GM20000 (cell line): Measurements from ENCODE around the gene KIF1C.
"Not testable (repeated sequence)": the region's sequence is repeated elsewhere in the genome, so short reads cannot be mapped to it uniquely, and the experiment has no call there.

Experiments
- DNase-seq: peaks from one replicate; pipeline ENCODE4 v3.0.0; 2012; ENCODE audit warnings: low spot score
- TF ChIP-seq, protein P1 (sequence below): IDR thresholded peaks from 2 replicates; pipeline ENCODE4 v1.5.1; 2012; ENCODE audit warnings: mild to moderate bottlenecking, control low read depth; ENCODE audit errors: extremely low read depth, missing control alignments

Gene KIF1C

DNA sequence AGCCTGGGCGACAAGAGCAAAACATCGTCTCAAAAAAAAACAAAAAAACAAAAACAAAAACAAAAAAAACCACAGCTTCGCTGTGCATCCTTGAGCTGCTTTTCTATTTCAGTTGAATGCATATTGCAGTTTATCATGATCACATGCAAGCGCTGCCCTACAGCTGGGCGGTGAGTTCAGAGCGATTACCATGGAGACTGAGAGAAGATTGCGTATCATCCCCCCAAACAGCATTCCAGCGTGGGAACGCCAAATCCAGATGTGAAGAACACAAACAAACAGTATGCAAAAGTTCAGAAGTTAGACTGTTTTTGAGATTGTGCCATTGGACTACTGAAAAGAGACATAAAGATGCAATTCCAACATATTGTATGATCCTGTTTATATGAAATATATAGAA is 52.5 kb downstream of the KIF1C start:
- DNase-seq, result no peak
- TF ChIP-seq, protein P1, sequence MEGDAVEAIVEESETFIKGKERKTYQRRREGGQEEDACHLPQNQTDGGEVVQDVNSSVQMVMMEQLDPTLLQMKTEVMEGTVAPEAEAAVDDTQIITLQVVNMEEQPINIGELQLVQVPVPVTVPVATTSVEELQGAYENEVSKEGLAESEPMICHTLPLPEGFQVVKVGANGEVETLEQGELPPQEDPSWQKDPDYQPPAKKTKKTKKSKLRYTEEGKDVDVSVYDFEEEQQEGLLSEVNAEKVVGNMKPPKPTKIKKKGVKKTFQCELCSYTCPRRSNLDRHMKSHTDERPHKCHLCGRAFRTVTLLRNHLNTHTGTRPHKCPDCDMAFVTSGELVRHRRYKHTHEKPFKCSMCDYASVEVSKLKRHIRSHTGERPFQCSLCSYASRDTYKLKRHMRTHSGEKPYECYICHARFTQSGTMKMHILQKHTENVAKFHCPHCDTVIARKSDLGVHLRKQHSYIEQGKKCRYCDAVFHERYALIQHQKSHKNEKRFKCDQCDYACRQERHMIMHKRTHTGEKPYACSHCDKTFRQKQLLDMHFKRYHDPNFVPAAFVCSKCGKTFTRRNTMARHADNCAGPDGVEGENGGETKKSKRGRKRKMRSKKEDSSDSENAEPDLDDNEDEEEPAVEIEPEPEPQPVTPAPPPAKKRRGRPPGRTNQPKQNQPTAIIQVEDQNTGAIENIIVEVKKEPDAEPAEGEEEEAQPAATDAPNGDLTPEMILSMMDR, result no peak

DNA sequence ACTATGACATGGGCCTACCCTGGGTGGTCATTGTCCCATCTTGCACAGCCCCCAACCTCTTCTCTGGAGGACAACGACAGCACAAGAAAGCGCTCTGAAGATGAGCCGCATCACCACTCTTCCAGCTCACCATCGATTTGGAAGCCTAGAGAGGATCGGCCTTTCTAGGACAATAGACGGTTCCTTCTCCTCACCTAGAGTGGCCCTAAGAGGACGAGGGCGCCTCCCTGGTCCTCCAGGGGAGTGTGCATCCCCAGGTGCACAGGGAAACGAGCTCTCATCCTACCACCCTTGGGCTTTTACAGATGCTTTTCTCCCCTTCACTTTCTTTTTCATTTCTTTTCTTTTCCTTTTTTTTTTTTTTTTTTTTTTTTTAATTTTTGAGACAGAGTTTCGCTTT is 57.8 kb downstream of the KIF1C start:
- TF ChIP-seq, protein P1, result no peak
- no peak for DNase-seq

DNA sequence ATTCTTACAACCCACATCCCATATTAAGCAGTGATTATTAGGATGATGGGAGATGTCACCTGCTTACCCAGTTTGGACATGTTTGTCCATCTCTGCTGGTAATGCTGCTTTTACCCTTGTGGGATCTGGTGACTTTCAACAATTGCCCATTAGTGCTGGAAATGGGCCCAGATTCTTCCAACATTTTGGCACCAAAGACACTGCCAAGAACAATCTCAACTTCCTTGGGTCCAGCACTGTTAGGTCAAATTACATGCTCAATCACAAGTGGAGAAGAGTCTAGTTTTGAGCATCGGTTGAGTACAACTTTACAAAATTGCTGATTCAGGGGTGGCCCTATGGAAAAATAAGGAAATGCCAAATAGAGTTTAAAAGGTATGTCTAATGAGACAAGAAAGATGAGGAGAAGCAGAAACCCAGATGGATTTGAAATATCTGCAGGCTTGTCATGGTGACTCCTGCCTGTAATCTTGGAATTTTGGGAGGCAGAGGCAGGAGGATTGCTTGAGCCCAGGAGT is 67.5 kb downstream of the KIF1C start:
- DNase-seq, result no peak
- TF ChIP-seq, protein P1, result no peak

DNA sequence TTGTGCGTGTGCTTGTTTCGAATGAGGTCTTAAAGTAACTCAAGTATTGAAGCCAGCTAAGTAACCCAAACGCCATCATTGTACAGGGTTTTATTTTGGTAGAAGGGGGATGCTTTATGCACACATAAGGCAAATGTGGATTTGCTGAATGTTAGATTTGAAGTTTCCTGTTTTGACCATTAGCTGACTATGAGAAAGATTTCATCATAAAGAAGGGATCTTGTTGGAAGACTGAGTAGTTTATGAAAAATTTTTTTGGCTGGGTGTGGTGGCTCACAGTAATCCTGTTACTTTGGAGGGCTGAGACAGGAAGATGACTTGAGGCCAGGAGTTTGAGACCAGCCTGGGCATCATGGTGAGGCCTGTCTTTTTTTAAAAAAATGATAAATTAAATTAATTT is 70.5 kb downstream of the KIF1C start:
- TF ChIP-seq, protein P1, result no peak
- no peak for DNase-seq

DNA sequence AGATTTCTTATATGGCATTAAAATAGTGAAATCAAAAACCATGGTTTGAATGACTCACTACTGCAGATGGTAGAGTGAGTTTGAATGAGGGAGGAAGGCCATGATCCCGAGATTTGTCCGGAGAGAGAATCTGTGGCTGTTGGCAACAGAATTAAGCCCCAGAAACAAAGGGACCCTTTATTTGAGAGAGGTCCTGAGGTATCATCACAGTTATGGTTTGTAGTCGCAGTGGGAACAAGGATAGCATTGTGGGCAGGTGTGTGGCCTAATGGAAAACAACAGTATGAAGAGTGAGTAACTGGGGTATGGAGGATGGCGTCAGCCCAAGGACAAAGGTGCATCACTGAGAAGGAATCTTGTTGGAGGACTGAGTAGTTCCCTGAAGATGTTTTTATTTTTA is 72.0 kb downstream of the KIF1C start:
- TF ChIP-seq, protein P1, result no peak
- no peak for DNase-seq

DNA sequence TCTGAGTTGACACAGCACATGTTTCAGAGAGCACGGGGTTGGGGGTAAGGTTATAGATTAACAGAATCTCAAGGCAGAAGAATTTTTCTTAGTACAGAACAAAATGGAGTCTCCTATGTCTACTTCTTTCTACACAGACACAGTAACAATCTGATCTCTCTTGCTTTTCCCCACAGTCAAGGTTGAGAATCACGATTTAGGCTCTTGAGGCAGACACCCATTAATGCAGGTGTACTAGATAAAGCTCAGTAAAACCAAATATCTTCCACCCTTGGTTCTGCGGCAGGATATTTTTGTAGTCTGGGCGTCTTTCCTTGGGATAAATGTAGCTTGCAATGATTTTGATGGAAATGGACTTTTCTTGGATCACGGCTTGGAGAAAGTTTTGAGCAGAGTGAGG is 77.7 kb downstream of the KIF1C start:
- DNase-seq, result not testable (repeated sequence)

DNA sequence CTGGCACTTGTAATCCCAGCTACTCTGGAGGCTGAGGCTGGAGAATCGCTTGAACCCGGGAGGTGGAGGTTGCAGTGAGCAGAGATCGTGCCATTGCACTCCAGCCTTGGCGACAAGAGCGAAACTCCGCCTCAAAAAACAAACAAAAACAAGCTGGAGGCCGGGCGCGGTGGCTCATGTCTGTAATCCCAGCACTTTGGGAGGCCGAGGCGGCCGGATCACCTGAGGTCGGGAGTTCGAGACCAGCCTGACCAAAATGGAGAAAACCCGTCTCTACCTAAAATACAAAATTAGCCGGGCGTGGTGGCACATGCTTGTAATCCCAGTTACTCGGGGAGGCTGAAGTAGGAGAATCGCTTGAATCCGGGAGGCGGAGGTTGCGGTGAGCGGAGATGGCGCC is 79.5 kb downstream of the KIF1C start:
- not testable (repeated sequence) for DNase-seq

DNA sequence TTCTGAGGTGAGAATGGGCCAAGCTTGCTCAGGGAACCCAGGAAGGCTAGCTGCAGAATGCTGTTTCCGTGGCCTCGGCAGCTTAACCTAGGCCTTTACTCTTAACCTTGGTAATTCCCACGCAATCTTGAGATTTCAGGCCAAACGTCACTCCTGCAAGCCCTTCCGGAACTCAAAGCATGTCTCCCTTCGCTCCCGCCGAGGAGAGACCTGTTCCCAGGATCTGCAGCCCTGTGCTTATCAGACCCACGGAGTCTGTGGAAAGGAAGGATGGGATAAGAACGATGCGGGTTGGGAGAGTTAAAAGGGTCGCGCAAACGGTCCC is 80.0 kb downstream of the KIF1C start:
- TF ChIP-seq, protein P1, result no peak
- DNase-seq, result no peak
